GM18499 (cell line): ENCODE results near the gene SSBP2.

Source experiments
- ATAC-seq: cut with Tn5 transposase; IDR thresholded peaks from one replicate; pipeline ENCODE4 v1.9.1; 2021; ENCODE audit warnings: moderate number of reproducible peaks; ENCODE audit not compliant: insufficient read depth, unreplicated experiment

The SSBP2 gene

DNA sequence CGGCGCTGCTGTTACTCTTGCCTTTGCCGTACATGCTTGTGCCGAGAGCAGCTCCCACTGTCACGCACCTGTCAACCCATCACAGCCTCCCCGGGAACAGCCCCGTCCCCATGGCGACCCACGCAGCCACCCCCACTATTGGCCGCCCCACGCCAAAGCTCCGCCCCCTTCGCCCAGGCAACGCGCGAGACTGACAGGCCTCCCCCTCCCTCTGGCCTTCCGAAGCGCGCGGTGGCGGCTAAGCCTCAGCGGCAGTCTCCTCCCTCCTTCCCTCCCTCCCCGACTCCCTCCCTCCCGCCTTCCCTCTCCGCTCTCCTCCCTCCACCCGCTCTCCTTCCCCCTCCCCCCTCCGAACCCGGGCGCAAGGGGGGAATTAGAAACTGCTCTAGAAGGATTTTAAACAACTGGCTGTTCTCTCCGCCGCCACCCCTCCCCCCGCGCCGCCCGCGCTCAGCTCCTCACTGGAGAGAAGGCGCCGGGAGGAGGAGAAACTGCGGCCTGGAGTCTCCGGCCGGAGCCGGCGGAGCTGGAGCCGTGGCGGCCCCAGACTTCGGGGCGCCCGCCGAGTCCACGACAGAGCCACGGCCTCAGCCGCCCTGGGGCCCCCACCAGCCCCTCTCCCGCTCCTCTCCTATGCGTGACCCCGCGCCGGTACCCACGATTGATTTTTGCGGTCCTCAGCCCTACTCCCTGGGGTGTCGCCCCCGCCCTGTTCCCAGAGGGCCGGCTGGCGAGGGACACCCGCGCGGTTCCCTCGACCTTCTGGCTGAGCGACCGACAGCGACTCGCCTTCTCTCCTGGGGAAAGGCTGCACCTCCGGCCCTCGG is at the start of gene SSBP2:
TSS of gene SSBP2 (minus strand) at position 89 of the 827 bp plus-strand sequence. CDS start at position 34, 55 bp downstream.
- ATAC-seq: peak; percentile 46

DNA sequence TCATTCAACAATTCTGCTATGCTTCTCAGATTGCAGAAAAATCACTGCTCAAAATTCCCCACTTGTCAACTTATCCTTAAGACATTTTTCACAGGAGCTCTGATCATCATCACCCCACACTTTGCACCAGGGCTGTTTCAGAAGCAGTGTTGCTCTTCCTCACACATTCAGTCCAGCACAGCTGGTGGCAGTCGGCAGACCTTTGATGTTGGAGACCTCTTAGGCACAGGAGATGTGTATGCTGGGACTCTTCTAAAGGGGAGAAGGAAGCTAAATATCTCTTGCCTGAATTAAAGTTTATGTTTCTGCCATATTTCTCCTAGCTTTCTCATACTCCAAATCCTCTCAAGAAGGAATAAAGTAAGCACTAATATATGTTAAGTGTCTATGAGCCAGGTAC is 44.8 kb upstream of the SSBP2 start:
- ATAC-seq: no peak

DNA sequence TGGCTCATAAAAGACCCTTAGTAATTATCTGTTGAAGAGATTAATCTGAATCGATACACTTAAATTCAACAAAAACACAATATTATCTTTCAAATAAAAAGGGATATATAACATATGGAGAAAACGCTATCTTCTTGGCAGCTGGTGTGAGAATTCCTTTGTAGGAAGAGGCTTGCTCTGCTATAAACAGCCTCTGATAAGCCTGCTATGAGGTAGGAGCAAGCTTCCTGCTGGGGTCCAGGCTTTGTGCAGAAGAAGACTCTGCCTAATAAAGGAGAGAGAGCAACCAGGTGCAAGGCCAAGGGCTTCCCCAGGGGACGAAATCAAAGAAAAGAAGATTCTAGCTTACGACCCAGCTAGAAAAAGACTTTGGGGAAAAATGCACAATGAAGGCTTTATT is 43.3 kb upstream of the SSBP2 start:
- no peak for ATAC-seq

DNA sequence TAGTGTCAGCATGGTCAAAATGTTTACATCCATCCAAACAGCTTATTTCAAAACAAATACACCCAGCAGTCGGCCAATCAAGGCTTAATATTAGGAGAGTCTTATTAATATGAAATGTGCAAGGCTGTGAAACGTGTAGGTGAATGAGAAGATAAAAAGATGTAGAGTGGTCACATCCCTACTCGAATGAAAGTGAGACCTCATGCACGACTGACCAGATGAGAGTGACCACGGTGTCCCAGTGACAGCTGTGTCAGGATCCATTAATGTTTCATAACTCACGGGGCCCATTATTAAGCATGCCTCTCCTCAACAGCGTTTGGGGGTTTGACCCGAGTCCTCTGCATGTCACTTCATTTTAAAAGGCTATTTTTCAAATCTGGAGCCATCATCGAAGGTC is 39.4 kb upstream of the SSBP2 start:
- ATAC-seq: no peak

DNA sequence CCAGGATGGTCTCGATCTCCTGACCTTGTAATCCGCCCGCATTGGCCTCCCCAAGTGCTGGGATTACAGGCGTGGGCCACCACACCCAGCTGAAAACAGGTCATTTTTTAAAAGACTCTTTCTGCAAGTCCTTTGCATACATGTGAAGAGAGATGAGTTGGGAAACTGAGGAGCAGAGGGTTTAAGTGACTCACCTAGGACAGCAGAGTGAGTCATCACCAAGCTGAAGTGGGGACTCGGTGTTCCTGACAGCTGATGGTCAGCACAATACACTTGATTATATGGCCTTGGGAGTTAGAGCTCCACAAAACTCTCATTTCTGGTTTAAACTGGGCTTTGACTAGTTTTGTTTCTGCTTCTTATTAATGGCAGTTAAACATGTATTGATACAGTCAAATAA is 38.1 kb upstream of the SSBP2 start:
- no peak for ATAC-seq

GRCh38 chr5:81788329-81788728 is 37.4 kb upstream of the SSBP2 start:
- ATAC-seq: no peak

GRCh38 chr5:81787474-81788242 is 36.8 kb upstream of the SSBP2 start:
- ATAC-seq: no peak

DNA sequence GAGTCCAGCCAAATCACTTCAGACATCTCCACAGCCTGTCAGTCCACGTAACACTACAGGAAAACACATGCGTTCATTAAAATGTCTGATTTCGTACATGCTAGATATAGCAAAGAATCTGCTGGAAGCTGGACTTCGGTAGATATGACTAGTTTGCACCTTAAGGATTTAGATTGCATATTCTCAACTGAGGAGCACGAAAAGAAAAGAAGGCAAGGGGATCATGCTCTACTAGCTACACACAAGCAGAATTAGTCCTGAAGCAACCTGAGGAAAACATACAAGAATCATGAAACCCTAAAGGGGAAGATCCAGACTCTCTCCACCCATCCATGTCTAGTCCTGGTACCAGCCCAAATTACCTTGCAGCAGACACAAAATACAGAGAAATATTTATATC is 36.1 kb upstream of the SSBP2 start:
- ATAC-seq: no peak

DNA sequence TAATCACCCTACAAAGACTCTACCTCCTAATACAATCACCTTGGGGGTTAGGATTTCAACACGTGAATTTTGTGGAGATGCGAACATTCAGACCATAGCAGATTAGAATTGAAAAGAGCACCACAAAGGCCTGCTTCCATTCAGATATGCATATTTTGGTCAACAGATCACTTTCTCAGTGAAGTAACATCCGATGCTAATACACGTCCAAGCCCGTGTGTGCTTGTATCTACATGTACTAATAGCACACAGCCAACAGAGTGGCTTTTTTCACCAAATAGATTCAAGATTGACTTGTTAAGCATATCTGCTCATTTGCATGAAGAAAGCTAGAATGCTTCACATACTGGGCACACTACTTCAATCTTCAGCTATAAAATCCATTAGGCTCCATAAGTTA is 35.6 kb upstream of the SSBP2 start:
- no peak for ATAC-seq

DNA sequence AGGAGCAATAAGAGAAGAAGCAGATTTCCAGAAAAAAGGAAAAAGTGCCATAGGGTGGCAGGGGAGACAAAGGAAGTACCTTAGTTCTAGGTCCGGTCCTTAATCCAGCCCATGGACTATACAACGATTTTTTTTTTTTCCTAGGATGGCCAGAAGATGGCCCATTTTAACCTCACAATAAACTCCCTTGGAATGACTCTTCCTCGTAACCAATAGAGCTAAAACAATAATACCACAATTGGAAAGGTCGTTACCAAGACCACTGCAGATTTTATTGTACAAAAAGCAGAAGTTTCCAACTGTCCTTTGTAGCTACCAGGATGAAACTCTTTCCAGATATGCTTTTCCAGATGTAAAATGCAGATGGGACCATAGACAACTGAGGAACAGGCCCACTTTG is 34.4 kb upstream of the SSBP2 start:
- no peak for ATAC-seq

DNA sequence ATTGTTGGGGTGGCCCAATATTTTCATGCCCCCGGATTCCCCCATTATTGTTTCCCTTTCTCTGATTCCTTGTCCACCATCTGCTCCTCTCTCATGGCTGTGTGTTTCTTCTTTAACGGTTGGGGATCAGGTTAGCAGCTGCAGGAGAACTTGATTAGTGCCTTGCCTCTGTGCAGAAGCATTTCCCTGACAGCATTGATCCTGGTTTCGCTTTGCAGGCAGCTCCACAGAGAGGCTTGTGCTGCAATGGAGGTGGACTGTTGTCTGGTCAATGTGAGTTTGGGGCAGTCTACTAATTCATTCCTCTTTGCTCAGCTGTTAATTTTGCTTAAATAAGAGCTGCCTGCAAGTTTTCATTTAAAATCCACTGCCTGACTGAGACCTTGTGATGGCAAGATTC is 32.5 kb upstream of the SSBP2 start:
- no peak for ATAC-seq

GRCh38 chr5:81782811-81783210 is 31.9 kb upstream of the SSBP2 start:
- no peak for ATAC-seq

GRCh38 chr5:81779916-81780266 is 29.0 kb upstream of the SSBP2 start:
- no peak for ATAC-seq

DNA sequence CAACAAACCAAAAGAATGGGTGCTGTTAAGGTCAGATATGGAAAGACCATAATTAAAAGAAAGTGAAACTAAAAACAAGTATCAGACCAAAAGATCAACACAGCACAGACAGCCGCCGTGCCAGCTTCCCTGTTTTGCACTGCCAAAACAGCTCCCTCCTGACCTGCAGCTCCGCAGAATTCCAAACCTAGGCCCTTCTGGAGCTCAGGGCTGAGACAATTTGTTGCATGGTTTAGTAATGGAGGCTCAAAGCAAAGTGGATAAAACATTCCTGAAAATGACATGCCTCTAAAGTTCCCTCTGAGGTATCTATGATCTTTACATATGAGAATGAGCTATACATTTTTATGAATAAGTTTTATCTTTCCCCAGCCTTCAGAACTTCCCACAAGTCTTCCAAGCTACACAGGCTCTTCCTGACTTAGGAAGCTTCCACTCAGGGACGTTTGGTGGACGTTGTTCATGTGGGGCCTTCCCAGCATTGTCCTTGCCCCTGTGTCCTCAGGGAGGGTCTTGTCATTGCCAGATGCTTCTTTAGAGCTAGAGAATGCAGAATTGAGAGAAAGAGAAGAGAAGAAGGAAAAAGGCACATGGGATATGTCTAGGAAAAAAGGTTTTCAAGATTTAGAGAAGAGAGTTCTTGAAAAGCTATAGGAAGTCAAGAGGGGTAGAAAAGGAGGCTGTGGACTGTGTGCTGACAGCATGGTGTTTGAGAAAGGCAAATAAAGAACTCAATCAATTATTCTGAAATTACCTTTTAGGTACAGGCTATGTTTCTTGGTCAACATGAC is 28.4 kb upstream of the SSBP2 start:
- peak; percentile 83 for ATAC-seq

DNA sequence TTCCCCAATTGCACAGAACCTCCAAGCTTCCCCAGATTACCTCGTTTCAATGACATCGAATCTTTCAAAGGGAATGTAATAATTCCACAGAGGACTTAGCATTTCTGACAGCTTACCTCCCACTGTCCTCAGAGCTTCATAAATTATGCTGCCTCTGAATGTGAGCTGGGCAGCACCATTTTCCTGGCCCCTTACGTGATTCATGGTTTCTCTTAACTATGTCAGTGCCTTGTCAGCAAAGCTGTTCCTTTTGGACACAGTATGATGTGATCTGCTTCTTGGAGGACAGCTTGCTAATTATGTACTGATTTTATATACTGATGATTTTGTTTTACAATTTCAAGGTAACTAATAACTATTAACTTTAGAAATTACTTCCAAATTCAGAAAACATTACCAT is 27.7 kb upstream of the SSBP2 start:
- no peak for ATAC-seq

GRCh38 chr5:81776258-81776657 is 25.4 kb upstream of the SSBP2 start:
- ATAC-seq: no peak

DNA sequence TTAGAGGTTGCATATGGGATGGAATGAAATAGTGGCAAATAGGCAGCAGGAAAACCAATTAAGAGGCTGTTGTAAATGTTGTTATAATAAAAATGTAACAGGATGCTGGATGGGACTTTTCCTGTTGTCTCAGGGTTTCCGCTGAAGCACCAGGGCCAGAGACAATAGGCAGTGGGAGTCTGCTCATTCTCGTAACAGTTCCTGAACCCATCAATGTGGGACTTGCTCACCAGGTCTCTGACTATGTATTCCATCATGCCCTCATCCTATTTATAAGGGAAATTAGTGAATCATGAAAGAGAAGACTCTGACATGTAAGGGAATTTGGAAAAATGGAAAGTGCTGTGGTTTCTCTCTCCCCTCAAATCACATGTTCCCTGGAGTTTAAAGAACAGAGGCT is 23.5 kb upstream of the SSBP2 start:
- no peak for ATAC-seq

GRCh38 chr5:81773574-81773973 is 22.7 kb upstream of the SSBP2 start:
- ATAC-seq: no peak

DNA sequence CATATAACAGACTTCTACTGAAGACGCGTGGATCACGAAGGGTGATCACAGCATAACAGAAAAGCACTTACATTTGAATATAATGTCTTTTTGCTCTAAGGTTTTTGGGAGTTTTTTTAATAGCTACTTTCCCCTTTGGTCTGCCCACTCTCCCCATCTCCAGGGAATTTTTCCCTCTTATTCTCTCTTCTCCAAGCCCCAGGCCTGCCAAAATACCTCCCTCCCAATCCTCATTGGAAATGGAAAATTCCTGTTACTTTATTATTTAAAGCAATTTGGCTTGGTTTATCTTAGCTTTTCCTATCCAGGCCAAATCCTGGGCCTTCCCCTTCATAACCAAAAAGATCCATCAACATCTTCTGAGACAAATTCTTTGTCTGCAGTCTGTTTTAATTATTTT is 22.3 kb upstream of the SSBP2 start:
- ATAC-seq: no peak

- no peak for ATAC-seq
Measured at GRCh38 chr5:81772488-81772887, 21.6 kb upstream of the SSBP2 start.

DNA sequence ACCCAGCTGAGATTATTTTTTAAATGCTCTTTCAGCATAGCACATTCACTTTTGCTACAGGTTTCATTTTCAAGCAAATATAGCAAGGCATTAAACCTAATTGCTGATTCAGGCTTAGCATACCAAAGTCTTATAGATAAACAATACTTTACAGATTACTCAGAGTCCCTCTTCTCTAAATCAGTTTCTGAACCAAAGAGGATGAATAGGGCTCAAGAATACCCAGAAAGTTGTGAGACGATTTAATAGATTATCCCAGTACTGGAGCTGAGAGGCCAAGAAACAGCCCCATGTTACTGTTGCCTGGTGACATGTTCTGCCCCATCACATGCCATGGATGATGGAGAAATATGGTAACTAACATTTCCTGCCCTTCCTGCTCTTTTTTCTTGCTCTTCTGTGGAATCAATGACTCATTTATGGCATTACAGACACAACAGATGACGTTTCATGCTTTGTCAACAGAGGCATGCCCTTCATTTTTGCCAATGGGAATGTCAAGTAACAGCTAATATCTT is 18.1 kb upstream of the SSBP2 start:
- ATAC-seq: no peak
